HCT116 (cell line): ENCODE data around the gene CALHM3. TPM values are rescaled to one million over a fixed set of nuclear protein-coding genes. Genes with fewer than 3 reads are reported as not detected.

Experiments used
- ATAC-seq: fragments of 200-7000 bp; cut with Tn5 transposase; 2 replicates; pipeline ENCODE4 v1.9.1; 2020; ENCODE audit warnings: mild to moderate bottlenecking, moderate library complexity
- BruUV-seq: library from RNA; stranded (reverse); fragments of 400-500 nt; replicated peaks from 2 replicates; lab custom pipeline; 2021; lab: Mats Ljungman, UMichigan
- CTCF ChIA-PET: fragments of 300-600 bp; sonication (Branson Sonifier 250); formaldehyde crosslinking; loops from one replicate; lab custom pipeline; 2021; ENCODE audit warnings: antibody characterized with exemption; lab: Charles Lee
- POLR2A ChIA-PET: fragments of 300-600, 350-600 bp; sonication (Branson Sonifier 250); formaldehyde crosslinking; loops from one replicate; lab custom pipeline; 2021; ENCODE audit warnings: antibody characterized with exemption; lab: Charles Lee
- RAD21 ChIA-PET, 2 experiments: fragments of 300-600 bp; sonication (Branson Sonifier 250); formaldehyde crosslinking; loops; one replicate each; lab custom pipeline; 2023; ENCODE audit warnings: low total read pairs in 2 of 2; ENCODE audit not compliant: uncharacterized antibody in 2 of 2, unreplicated experiment in 2 of 2, low non-redundant PET in 1 of 2; lab: Charles Lee
- DNase-seq: peaks from one replicate; pipeline ENCODE4 v3.0.0-alpha.2; 2010; ENCODE audit warnings: low read depth, low spot score
- H2AFZ ChIP-seq: fragments of 200-600 bp; shearing (Covaris generic), sonication (generic); 2 replicates; pipeline ENCODE4 v1.6.1; 2017; ENCODE audit warnings: low read depth, mixed run types, mixed read lengths, antibody characterized with exemption, low read length; ENCODE audit not compliant: poor library complexity, severe bottlenecking
- H3K27ac ChIP-seq: 2 replicates; pipeline ENCODE4 v1.5.1; 2012; ENCODE audit warnings: low read depth, low read length
- H3K27me3 ChIP-seq: fragments of 200-600 bp; sonication (generic); 2 replicates; pipeline ENCODE4 v1.6.1; 2016; ENCODE audit warnings: mixed run types, low read length, mixed read lengths; ENCODE audit not compliant: insufficient read depth
- H3K36me3 ChIP-seq, 2 experiments: fragments of 200-500 bp in 1 of 2; fragments of 200-600 bp in 1 of 2; sonication (Bioruptor generic) in 1 of 2; sonication (generic) in 1 of 2; 2 replicates each; pipeline versions ENCODE4 v1.5.1 to v1.6.1; 2014 to 2016; ENCODE audit warnings: low read length in 2 of 2, inconsistent platforms in 1 of 2, mixed read lengths in 1 of 2, mixed run types in 1 of 2; ENCODE audit not compliant: insufficient read depth in 2 of 2, control insufficient read depth in 1 of 2
- H3K4me1 ChIP-seq, 2 experiments: fragments of 200-600 bp in 1 of 2; sonication (generic) in 1 of 2; 2 replicates each; pipeline versions ENCODE4 v1.5.1 to v1.6.1; 2012 to 2017; ENCODE audit warnings: low read length in 2 of 2, inconsistent platforms in 1 of 2, mild to moderate bottlenecking in 1 of 2, mixed read lengths in 1 of 2, mixed run types in 1 of 2, moderate library complexity in 1 of 2; ENCODE audit not compliant: insufficient read depth in 2 of 2, control insufficient read depth in 1 of 2
- H3K4me2 ChIP-seq: fragments of 200-600 bp; sonication (generic); 2 replicates; pipeline ENCODE4 v1.6.1; 2017; ENCODE audit warnings: mixed run types, low read length, mixed read lengths
- H3K4me3 ChIP-seq, 2 experiments: fragments of 200-600 bp in 1 of 2; sonication (generic) in 1 of 2; replicated peaks in 1 of 2; 2 replicates each; pipeline ENCODE4 v1.5.1; 2011 to 2016; ENCODE audit warnings: low read length in 2 of 2, control low read depth in 1 of 2, low read depth in 1 of 2, mild to moderate bottlenecking in 1 of 2, mixed read lengths in 1 of 2, mixed run types in 1 of 2
- H3K79me2 ChIP-seq: fragments of 200-600 bp; sonication (generic); 2 replicates; pipeline ENCODE4 v1.6.1; 2017; ENCODE audit warnings: mild to moderate bottlenecking, mixed run types, low read length, moderate library complexity, mixed read lengths; ENCODE audit not compliant: insufficient read depth
- H3K9ac ChIP-seq: fragments of 200-600 bp; sonication (generic); 2 replicates; pipeline ENCODE4 v1.6.1; 2016; ENCODE audit warnings: low read length, mixed read lengths
- H3K9me2 ChIP-seq: fragments of 200-600 bp; sonication (generic), shearing (Covaris generic); 2 replicates; pipeline ENCODE4 v1.6.1; 2017; ENCODE audit warnings: mixed run types, mild to moderate bottlenecking, moderate library complexity; ENCODE audit not compliant: insufficient read depth
- H3K9me3 ChIP-seq, 2 experiments: fragments of 200-500 bp in 1 of 2; fragments of 200-600 bp in 1 of 2; sonication (Bioruptor generic) in 1 of 2; sonication (generic) in 1 of 2; 2 replicates each; pipeline ENCODE4 v1.6.1; 2014 to 2017; ENCODE audit warnings: low read length in 2 of 2, mixed read lengths in 2 of 2, inconsistent platforms in 1 of 2, low read depth in 1 of 2, mild to moderate bottlenecking in 1 of 2, mixed run types in 1 of 2, moderate library complexity in 1 of 2; ENCODE audit not compliant: control insufficient read depth in 1 of 2, insufficient read depth in 1 of 2
- H4K20me1 ChIP-seq: fragments of 200-600 bp; sonication (generic), shearing (Covaris generic); 2 replicates; pipeline ENCODE4 v1.6.1; 2017; ENCODE audit warnings: mixed run types, mild to moderate bottlenecking, moderate library complexity; ENCODE audit not compliant: insufficient read depth
- CBX3 ChIP-seq: IDR thresholded peaks from 2 replicates; pipeline ENCODE4 v1.6.1; 2012; ENCODE audit warnings: low read depth
- EGR1 ChIP-seq: IDR thresholded peaks from 2 replicates; pipeline ENCODE4 v1.6.1; 2012; ENCODE audit warnings: low read depth
- ELF1 ChIP-seq: IDR thresholded peaks from 2 replicates; pipeline ENCODE4 v1.6.1; 2012; ENCODE audit warnings: low read depth, borderline replicate concordance
- EZH2 ChIP-seq: fragments of 200-600 bp; sonication (generic); IDR thresholded peaks from 2 replicates; pipeline ENCODE4 v1.6.1; 2017; ENCODE audit warnings: antibody characterized with exemption, mixed run types
- EZH2phosphoT487 ChIP-seq: fragments of 200-600 bp; IDR thresholded peaks from 2 replicates; pipeline ENCODE4 v1.6.1; 2018; ENCODE audit warnings: antibody characterized with exemption, borderline replicate concordance
- JUND ChIP-seq: IDR thresholded peaks from 2 replicates; pipeline ENCODE4 v1.6.1; 2012
- POLR2A ChIP-seq: IDR thresholded peaks from 2 replicates; pipeline ENCODE4 v1.7.0; 2011; ENCODE audit warnings: borderline replicate concordance; ENCODE audit not compliant: insufficient read depth, insufficient read length; ENCODE audit errors: extremely low read depth
- POLR2AphosphoS5 ChIP-seq: IDR thresholded peaks from 2 replicates; pipeline ENCODE4 v1.6.1; 2011; ENCODE audit warnings: mild to moderate bottlenecking, low read depth, low read length, moderate library complexity
- RAD21 ChIP-seq: IDR thresholded peaks from 2 replicates; pipeline ENCODE4 v1.6.1; 2012; ENCODE audit warnings: low read depth, mild to moderate bottlenecking
- SRF ChIP-seq: IDR thresholded peaks from 2 replicates; pipeline ENCODE4 v1.6.1; 2012; ENCODE audit warnings: low read depth
- TCF7L2 ChIP-seq: IDR thresholded peaks from 2 replicates; pipeline ENCODE4 v1.7.0; 2011; ENCODE audit warnings: borderline replicate concordance, inconsistent platforms; ENCODE audit not compliant: insufficient read depth, insufficient read length; ENCODE audit errors: extremely low read depth
- ZNF274 ChIP-seq: fragments of 200-500 bp; sonication (Bioruptor generic); IDR thresholded peaks from 2 replicates; pipeline ENCODE4 v1.6.1; 2014; ENCODE audit warnings: mild to moderate bottlenecking, low read depth, low read length, inconsistent platforms
- intact Hi-C: fragments of 100-400 bp; cut with micrococcal nuclease; formaldehyde crosslinking; loops from 2 replicates; pipeline ENCODE4 v1.10.0; 2022
- total RNA-seq: library from RNA; stranded (reverse); gene quantifications from one replicate; pipeline ENCODE4 v1.2.1, GENCODE V29; 2021; ENCODE audit not compliant: unreplicated experiment
- TF ChIP-seq, protein P1 (sequence below), 3 experiments: fragments of 200-600 bp in 1 of 3; sonication (generic) in 1 of 3; IDR thresholded peaks in 2 of 3; conservative IDR thresholded peaks in 1 of 3; 2 replicates each; pipeline ENCODE4 v1.5.1; 2012 to 2017; ENCODE audit warnings: low read depth in 2 of 3, low read length in 2 of 3, antibody characterized with exemption in 1 of 3, borderline replicate concordance in 1 of 3, control low read depth in 1 of 3, mild to moderate bottlenecking in 1 of 3, mixed read lengths in 1 of 3, mixed run types in 1 of 3, moderate library complexity in 1 of 3; ENCODE audit not compliant: insufficient read depth in 1 of 3
- TF ChIP-seq, protein P2 (sequence below): IDR thresholded peaks from 2 replicates; pipeline ENCODE4 v1.6.1; 2012; ENCODE audit warnings: low read depth
- TF ChIP-seq, protein P3 (sequence below): IDR thresholded peaks from 2 replicates; pipeline ENCODE4 v1.6.1; 2012
- TF ChIP-seq, protein P4 (sequence below): IDR thresholded peaks from 2 replicates; pipeline ENCODE4 v1.6.1; 2011; ENCODE audit warnings: mild to moderate bottlenecking, low read length, moderate library complexity; ENCODE audit not compliant: insufficient replicate concordance; ENCODE audit errors: extremely low read depth
- TF ChIP-seq, protein P5 (sequence below): IDR thresholded peaks from 2 replicates; pipeline ENCODE4 v1.6.1; 2012

CALHM3 gene
- total RNA-seq, 1 experiment from 2014 or later = 0.49 TPM

DNA sequence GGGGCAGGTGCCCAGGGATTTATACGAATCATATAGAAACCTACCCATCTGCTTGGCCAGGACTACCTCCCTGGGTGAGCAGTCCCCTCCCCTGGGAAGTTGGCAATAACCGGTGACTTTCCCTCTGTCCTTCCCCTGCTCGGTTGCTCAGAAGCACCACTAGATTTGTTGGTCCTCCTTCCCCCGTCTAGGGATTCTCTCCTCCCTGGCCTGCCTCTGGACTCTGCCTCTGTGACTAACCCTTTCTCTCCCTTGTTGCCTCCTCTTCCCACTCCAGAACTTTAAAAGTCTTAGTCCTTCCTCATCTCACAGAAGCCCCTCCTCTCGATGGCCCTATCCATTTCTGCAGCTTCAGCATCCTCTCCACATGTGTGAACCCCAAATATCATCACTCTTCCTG lies 9.8 kb downstream of the CALHM3 start:
- ChIA-PET CTCF (interaction anchor here (1.0 kb wide), 1 partner anchor 12 kb away, joined by 3 read pairs; no protein-coding TSS in a partner anchor), POLR2A (no interaction called here), RAD21 (no interaction called here)
- Histone ChIP-seq H4K20me1 (no peaks in the 10 kb centered on the region), H2AFZ (no peak overlapping the region), H3K79me2 (no peaks in the 10 kb centered on the region), H3K4me1 (peaks cover 5 to 15% of the 10 kb centered on the region in 2 experiments; a peak in 3 of 4 replicates), H3K27ac (no peak overlapping the region), H3K4me2 (no peak overlapping the region), H3K4me3 (no peak overlapping the region), H3K9ac (no peak overlapping the region), H3K9me3 (no peaks in the 10 kb centered on the region), H3K9me2 (no peaks in the 10 kb centered on the region), H3K27me3 (no peaks in the 10 kb centered on the region), H3K36me3 (no peaks in the 10 kb centered on the region)
- no peak for DNase-seq
- BruUV-seq = no TSS peak
- intact Hi-C loops = no loop called here
- no peak for ATAC-seq
- no peak for TF ChIP-seq ELF1
- no peak for TF ChIP-seq CBX3
- no peak for TF ChIP-seq ZNF274
- no peak for TF ChIP-seq EGR1
- TF ChIP-seq, protein P1, sequence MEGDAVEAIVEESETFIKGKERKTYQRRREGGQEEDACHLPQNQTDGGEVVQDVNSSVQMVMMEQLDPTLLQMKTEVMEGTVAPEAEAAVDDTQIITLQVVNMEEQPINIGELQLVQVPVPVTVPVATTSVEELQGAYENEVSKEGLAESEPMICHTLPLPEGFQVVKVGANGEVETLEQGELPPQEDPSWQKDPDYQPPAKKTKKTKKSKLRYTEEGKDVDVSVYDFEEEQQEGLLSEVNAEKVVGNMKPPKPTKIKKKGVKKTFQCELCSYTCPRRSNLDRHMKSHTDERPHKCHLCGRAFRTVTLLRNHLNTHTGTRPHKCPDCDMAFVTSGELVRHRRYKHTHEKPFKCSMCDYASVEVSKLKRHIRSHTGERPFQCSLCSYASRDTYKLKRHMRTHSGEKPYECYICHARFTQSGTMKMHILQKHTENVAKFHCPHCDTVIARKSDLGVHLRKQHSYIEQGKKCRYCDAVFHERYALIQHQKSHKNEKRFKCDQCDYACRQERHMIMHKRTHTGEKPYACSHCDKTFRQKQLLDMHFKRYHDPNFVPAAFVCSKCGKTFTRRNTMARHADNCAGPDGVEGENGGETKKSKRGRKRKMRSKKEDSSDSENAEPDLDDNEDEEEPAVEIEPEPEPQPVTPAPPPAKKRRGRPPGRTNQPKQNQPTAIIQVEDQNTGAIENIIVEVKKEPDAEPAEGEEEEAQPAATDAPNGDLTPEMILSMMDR (IDR thresholded peaks at IDR 0.05 in 2 of 3, conservative IDR thresholded peaks at IDR 0.05 in 1 of 3; ENCODE audit: borderline replicate concordance in 1 of 3, insufficient read depth in 1 of 3, low read depth in 2 of 3, low read length in 2 of 3) = no peak
- TF ChIP-seq, protein P2, sequence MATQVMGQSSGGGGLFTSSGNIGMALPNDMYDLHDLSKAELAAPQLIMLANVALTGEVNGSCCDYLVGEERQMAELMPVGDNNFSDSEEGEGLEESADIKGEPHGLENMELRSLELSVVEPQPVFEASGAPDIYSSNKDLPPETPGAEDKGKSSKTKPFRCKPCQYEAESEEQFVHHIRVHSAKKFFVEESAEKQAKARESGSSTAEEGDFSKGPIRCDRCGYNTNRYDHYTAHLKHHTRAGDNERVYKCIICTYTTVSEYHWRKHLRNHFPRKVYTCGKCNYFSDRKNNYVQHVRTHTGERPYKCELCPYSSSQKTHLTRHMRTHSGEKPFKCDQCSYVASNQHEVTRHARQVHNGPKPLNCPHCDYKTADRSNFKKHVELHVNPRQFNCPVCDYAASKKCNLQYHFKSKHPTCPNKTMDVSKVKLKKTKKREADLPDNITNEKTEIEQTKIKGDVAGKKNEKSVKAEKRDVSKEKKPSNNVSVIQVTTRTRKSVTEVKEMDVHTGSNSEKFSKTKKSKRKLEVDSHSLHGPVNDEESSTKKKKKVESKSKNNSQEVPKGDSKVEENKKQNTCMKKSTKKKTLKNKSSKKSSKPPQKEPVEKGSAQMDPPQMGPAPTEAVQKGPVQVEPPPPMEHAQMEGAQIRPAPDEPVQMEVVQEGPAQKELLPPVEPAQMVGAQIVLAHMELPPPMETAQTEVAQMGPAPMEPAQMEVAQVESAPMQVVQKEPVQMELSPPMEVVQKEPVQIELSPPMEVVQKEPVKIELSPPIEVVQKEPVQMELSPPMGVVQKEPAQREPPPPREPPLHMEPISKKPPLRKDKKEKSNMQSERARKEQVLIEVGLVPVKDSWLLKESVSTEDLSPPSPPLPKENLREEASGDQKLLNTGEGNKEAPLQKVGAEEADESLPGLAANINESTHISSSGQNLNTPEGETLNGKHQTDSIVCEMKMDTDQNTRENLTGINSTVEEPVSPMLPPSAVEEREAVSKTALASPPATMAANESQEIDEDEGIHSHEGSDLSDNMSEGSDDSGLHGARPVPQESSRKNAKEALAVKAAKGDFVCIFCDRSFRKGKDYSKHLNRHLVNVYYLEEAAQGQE = no peak
- TF ChIP-seq, protein P3, sequence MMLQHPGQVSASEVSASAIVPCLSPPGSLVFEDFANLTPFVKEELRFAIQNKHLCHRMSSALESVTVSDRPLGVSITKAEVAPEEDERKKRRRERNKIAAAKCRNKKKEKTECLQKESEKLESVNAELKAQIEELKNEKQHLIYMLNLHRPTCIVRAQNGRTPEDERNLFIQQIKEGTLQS = no peak
- TF ChIP-seq, protein P4, sequence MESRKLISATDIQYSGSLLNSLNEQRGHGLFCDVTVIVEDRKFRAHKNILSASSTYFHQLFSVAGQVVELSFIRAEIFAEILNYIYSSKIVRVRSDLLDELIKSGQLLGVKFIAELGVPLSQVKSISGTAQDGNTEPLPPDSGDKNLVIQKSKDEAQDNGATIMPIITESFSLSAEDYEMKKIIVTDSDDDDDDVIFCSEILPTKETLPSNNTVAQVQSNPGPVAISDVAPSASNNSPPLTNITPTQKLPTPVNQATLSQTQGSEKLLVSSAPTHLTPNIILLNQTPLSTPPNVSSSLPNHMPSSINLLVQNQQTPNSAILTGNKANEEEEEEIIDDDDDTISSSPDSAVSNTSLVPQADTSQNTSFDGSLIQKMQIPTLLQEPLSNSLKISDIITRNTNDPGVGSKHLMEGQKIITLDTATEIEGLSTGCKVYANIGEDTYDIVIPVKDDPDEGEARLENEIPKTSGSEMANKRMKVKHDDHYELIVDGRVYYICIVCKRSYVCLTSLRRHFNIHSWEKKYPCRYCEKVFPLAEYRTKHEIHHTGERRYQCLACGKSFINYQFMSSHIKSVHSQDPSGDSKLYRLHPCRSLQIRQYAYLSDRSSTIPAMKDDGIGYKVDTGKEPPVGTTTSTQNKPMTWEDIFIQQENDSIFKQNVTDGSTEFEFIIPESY = no peak
- no peak for TF ChIP-seq RAD21
- TF ChIP-seq, protein P5, sequence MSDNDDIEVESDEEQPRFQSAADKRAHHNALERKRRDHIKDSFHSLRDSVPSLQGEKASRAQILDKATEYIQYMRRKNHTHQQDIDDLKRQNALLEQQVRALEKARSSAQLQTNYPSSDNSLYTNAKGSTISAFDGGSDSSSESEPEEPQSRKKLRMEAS = no peak
- TF ChIP-seq EZH2 = no peak
- TF ChIP-seq POLR2A = no peak
- no peak for TF ChIP-seq POLR2AphosphoS5
- TF ChIP-seq SRF = no peak
- TF ChIP-seq JUND = no peak
- no peak for TF ChIP-seq TCF7L2
- no peak for TF ChIP-seq EZH2phosphoT487
